HEK293T (cell line): Measurements from ENCODE around the gene SSNA1.

Experiments
- CTCF ChIA-PET: fragments of 350-600 bp; formaldehyde crosslinking; extraction: SDS; loops from one replicate; lab custom pipeline; 2021; ENCODE audit warnings: antibody characterized with exemption, inconsistent platforms; lab: Yijun Ruan, JAX
- POLR2A ChIA-PET: fragments of 350-600 bp; formaldehyde crosslinking; extraction: SDS; loops from one replicate; lab custom pipeline; 2020; ENCODE audit warnings: antibody characterized with exemption, inconsistent platforms; lab: Yijun Ruan, JAX
- DNase-seq: peaks from one replicate; pipeline ENCODE4 v3.0.0; 2012; ENCODE audit warnings: mixed read lengths; ENCODE audit errors: extremely low spot score
- ARNT ChIP-seq: fragments of 450-650 bp; IDR thresholded peaks from 2 replicates; pipeline ENCODE4 v1.6.1; 2017; ENCODE audit warnings: mild to moderate bottlenecking
- BHLHE40 ChIP-seq: fragments of 450-650 bp; IDR thresholded peaks from 2 replicates; pipeline ENCODE4 v1.6.1; 2016; ENCODE audit warnings: mild to moderate bottlenecking, moderate library complexity, borderline replicate concordance
- CTBP1 ChIP-seq: fragments of 450-650 bp; IDR thresholded peaks from 2 replicates; pipeline ENCODE4 v1.6.1; 2016; ENCODE audit warnings: borderline replicate concordance
- ELF4 ChIP-seq: fragments of 450-650 bp; IDR thresholded peaks from 2 replicates; pipeline ENCODE4 v1.6.1; 2017; ENCODE audit warnings: antibody characterized with exemption
- FOXA1 ChIP-seq: fragments of 450-650 bp; IDR thresholded peaks from 2 replicates; pipeline ENCODE4 v1.6.1; 2016; ENCODE audit warnings: mild to moderate bottlenecking
- FOXK2 ChIP-seq: fragments of 450-650 bp; IDR thresholded peaks from 2 replicates; pipeline ENCODE4 v1.6.1; 2016; ENCODE audit warnings: mild to moderate bottlenecking
- FOXM1 ChIP-seq: fragments of 450-650 bp; IDR thresholded peaks from 2 replicates; pipeline ENCODE4 v1.6.1; 2017; ENCODE audit warnings: mild to moderate bottlenecking, borderline replicate concordance
- HDGF ChIP-seq: fragments of 450-650 bp; IDR thresholded peaks from 2 replicates; pipeline ENCODE4 v1.6.1; 2017; ENCODE audit warnings: antibody characterized with exemption, borderline replicate concordance
- L3MBTL2 ChIP-seq: fragments of 450-650 bp; conservative IDR thresholded peaks from 2 replicates; pipeline ENCODE4 v1.6.1; 2016; ENCODE audit warnings: mild to moderate bottlenecking
- LEF1 ChIP-seq: fragments of 450-650 bp; IDR thresholded peaks from 2 replicates; pipeline ENCODE4 v1.6.1; 2017; ENCODE audit warnings: mild to moderate bottlenecking, borderline replicate concordance
- NFRKB ChIP-seq: fragments of 450-650 bp; IDR thresholded peaks from 2 replicates; pipeline ENCODE4 v1.6.1; 2016; ENCODE audit warnings: mild to moderate bottlenecking, moderate library complexity
- SP1 ChIP-seq: fragments of 450-650 bp; IDR thresholded peaks from 2 replicates; pipeline ENCODE4 v1.6.1; 2017
- SUZ12 ChIP-seq: fragments of 450-650 bp; IDR thresholded peaks from 2 replicates; pipeline ENCODE4 v1.6.1; 2016; ENCODE audit warnings: mild to moderate bottlenecking
- TARDBP ChIP-seq: fragments of 450-650 bp; IDR thresholded peaks from 2 replicates; pipeline ENCODE4 v1.6.1; 2016
- ZNF384 ChIP-seq: fragments of 450-650 bp; IDR thresholded peaks from 2 replicates; pipeline ENCODE4 v1.6.1; 2016
- TF ChIP-seq, protein P1 (sequence below): fragments of 450-650 bp; IDR thresholded peaks from 2 replicates; pipeline ENCODE4 v1.6.1; 2016

The SSNA1 gene

DNA sequence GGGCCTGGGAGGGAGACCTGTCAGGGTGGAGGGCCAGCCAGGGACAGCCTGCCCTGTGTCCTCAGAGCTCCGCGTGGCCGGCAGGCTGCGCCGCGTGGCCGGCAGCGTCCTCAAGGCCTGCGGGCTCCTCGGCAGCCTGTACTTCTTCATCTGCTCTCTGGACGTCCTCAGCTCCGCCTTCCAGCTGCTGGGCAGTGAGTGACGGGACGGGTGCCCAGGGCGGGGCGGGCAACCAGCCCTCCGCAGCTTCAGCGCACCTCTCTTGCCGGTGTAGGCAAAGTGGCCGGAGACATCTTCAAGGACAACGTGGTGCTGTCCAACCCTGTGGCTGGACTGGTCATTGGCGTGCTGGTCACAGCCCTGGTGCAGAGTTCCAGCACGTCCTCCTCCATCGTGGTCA lies 44.0 kb downstream of the SSNA1 start:
- ChIA-PET CTCF (no interaction called here), POLR2A (no interaction called here)

DNA sequence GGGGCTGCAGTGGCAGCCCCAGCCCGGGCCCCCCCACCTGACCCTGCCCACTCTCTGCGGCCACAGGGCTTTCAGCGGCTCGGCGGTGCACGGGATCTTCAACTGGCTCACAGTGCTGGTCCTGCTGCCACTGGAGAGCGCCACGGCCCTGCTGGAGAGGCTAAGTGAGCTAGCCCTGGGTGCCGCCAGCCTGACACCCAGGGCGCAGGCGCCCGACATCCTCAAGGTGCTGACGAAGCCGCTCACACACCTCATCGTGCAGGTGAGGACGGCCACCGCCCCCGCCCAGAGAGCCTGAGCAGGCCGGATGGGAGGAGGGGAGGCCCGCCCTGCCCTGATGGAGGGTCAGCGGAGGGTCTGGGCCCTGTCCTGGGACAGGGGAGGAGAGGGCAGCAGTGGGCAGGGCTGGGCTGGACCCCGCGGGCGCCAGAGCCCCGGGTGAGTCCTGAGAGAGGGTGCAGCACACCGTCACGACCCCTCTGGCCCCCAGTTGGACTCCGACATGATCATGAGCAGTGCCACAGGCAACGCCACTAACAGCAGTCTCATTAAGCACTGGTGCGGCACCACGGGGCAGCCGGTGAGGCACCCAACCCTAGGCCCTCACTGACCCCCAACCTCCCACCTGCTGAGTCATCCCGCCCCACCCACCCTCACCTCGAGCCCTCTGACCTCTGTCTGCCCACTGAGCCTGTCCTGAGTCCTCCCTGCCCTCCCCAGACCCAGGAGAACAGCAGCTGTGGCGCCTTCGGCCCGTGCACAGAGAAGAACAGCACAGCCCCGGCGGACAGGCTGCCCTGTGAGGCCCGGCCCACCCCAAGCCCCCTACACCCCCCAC lies 44.9 kb downstream of the SSNA1 start:
- ChIA-PET POLR2A (no interaction called here), CTCF (no interaction called here)
- no peak for TF ChIP-seq FOXA1
- TF ChIP-seq SP1, result no peak
- TF ChIP-seq HDGF, result no peak
- no peak for TF ChIP-seq L3MBTL2
- no peak for TF ChIP-seq TARDBP
- TF ChIP-seq ELF4, result no peak
- no peak for TF ChIP-seq CTBP1
- TF ChIP-seq BHLHE40, result no peak
- no peak for TF ChIP-seq FOXK2
- no peak for TF ChIP-seq LEF1
- no peak for TF ChIP-seq SUZ12
- TF ChIP-seq FOXM1, result no peak
- no peak for TF ChIP-seq NFRKB
- no peak for TF ChIP-seq ZNF384
- TF ChIP-seq ARNT, result no peak
- DNase-seq, result no peak

More for the DNA sequence above, 44.0 kb downstream of the SSNA1 start:
- TF ChIP-seq FOXA1 (no peak), FOXM1 (no peak), TARDBP (no peak), HDGF (no peak), SUZ12 (no peak), BHLHE40 (no peak), CTBP1 (no peak), ZNF384 (no peak), SP1 (no peak), LEF1 (no peak), NFRKB (no peak), FOXK2 (no peak), ARNT (no peak), ELF4 (no peak)
- TF ChIP-seq, protein P1, sequence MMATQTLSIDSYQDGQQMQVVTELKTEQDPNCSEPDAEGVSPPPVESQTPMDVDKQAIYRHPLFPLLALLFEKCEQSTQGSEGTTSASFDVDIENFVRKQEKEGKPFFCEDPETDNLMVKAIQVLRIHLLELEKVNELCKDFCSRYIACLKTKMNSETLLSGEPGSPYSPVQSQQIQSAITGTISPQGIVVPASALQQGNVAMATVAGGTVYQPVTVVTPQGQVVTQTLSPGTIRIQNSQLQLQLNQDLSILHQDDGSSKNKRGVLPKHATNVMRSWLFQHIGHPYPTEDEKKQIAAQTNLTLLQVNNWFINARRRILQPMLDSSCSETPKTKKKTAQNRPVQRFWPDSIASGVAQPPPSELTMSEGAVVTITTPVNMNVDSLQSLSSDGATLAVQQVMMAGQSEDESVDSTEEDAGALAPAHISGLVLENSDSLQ, result no peak
- no peak for DNase-seq

- ChIA-PET POLR2A (interaction anchor here (1.1 kb wide), 1 partner anchor 18 kb away, joined by 3 read pairs; no protein-coding TSS in a partner anchor), CTCF (interaction anchor here (0.5 kb wide), 1 partner anchor 186 kb away, joined by 4 read pairs; no protein-coding TSS in a partner anchor)
- TF ChIP-seq CTBP1, result no peak
- TF ChIP-seq ZNF384, result no peak
- no peak for TF ChIP-seq LEF1
- no peak for TF ChIP-seq SUZ12
- TF ChIP-seq, protein P1, result no peak
- no peak for TF ChIP-seq L3MBTL2
- TF ChIP-seq BHLHE40, result no peak
- TF ChIP-seq FOXM1, result no peak
- no peak for TF ChIP-seq SP1
- no peak for TF ChIP-seq ARNT
- TF ChIP-seq ELF4, result no peak
- TF ChIP-seq FOXK2, result no peak
- TF ChIP-seq NFRKB, result no peak
- no peak for TF ChIP-seq FOXA1
Measured at GRCh38 chr9:137234055-137234697, 45.7 kb downstream of the SSNA1 start.

GRCh38 chr9:137234758-137235423 lies 46.4 kb downstream of the SSNA1 start:
- POLR2A ChIA-PET, result interaction anchor here (1.1 kb wide), 1 partner anchor 19 kb away, joined by 3 read pairs; no protein-coding TSS in a partner anchor
- TF ChIP-seq HDGF, result no peak
- TF ChIP-seq CTBP1, result no peak
- no peak for DNase-seq
- CTCF ChIA-PET, result interaction anchor here (0.5 kb wide), 1 partner anchor 185 kb away, joined by 4 read pairs; no protein-coding TSS in a partner anchor

More at GRCh38 chr9:137234055-137234697, 45.7 kb downstream of the SSNA1 start:
- DNase-seq, result no peak

GRCh38 chr9:137235424-137236237 lies 47.2 kb downstream of the SSNA1 start:
- CTCF ChIA-PET, result interaction anchor here (1.0 kb wide), 2 partner anchors 110 to 166 kb away, joined by 3 to 4 read pairs; partner anchors contain the start of gene SAPCD2
- no peak for DNase-seq
- TF ChIP-seq BHLHE40 (no peak), ELF4 (no peak), LEF1 (no peak), NFRKB (no peak), SP1 (no peak), HDGF (no peak), TARDBP (no peak), SUZ12 (no peak), FOXM1 (no peak), FOXA1 (no peak), CTBP1 (no peak), ARNT (no peak), FOXK2 (no peak), ZNF384 (no peak)
- TF ChIP-seq, protein P1, result no peak
- POLR2A ChIA-PET, result interaction anchor here (1.0 to 2.3 kb wide), 3 partner anchors 10 to 19 kb away, joined by 3 to 10 read pairs (median 8); partner anchors contain the start of gene CYSRT1
